ENCODE measurements around the gene EIF4E3.
A peak's percentile ranks its signal among the peaks of the same experiment; 100 is the strongest.

EIF4E3 gene

GRCh38 chr3:71640331-71640983 lies 84.7 kb downstream of the EIF4E3 start:
- DNase-seq, result no peak

- no peak for DNase-seq
These were observed 88.7 kb downstream of the EIF4E3 start for GRCh38 chr3:71636482-71636881.

GRCh38 chr3:71636001-71636400 lies 89.2 kb downstream of the EIF4E3 start:
- no peak for DNase-seq

- DNase-seq, result no peak
These were observed 90.5 kb downstream of the EIF4E3 start for GRCh38 chr3:71634671-71635070.

- DNase-seq, result no peak
These were observed 95.5 kb downstream of the EIF4E3 start for GRCh38 chr3:71629711-71630110.

GRCh38 chr3:71629289-71629688 lies 95.9 kb downstream of the EIF4E3 start:
- DNase-seq, result peak; percentile 10

- no peak for DNase-seq
These were observed 96.7 kb downstream of the EIF4E3 start for GRCh38 chr3:71628522-71628921.

GRCh38 chr3:71625676-71626075 lies 99.5 kb downstream of the EIF4E3 start:
- DNase-seq, result no peak

All from amniotic stem cell (primary cell).